OCI-LY3 (cell line): ENCODE measurements around the gene KIZ.

Experiments used
- H2AFZ ChIP-seq: fragments of 200-600, 300-600 bp; shearing (Covaris generic); 2 replicates; pipeline ENCODE4 v1.6.0; 2014; ENCODE audit warnings: antibody characterized with exemption, low read depth, low read length
- H3K27ac ChIP-seq: fragments of 200-600, 300-600 bp; sonication (generic); 2 replicates; pipeline ENCODE4 v1.5.1; 2014; ENCODE audit warnings: mild to moderate bottlenecking, low read length, moderate library complexity, mixed read lengths
- H3K27me3 ChIP-seq: fragments of 200-600, 300-600 bp; sonication (generic); 2 replicates; pipeline ENCODE4 v1.6.1; 2014; ENCODE audit warnings: low read depth, low read length, mixed read lengths
- H3K36me3 ChIP-seq: fragments of 200-600, 300-600 bp; sonication (generic); replicated peaks from 2 replicates; pipeline ENCODE3; 2014; ENCODE audit warnings: low read depth, low read length, mixed read lengths
- H3K4me1 ChIP-seq: fragments of 300-600, 200-600 bp; sonication (generic); 2 replicates; pipeline ENCODE4 v1.6.1; 2014; ENCODE audit warnings: low read length, mixed read lengths
- H3K4me2 ChIP-seq: fragments of 200-600, 300-600 bp; sonication (generic); 2 replicates; pipeline ENCODE4 v1.6.1; 2014; ENCODE audit warnings: low read length, mixed read lengths
- H3K4me3 ChIP-seq: fragments of 300-600, 200-600 bp; sonication (generic); 2 replicates; pipeline ENCODE4 v1.5.1; 2014; ENCODE audit warnings: antibody characterized with exemption, mild to moderate bottlenecking, low read length, moderate library complexity
- H3K79me2 ChIP-seq: fragments of 300-600, 200-600 bp; shearing (Covaris generic); 2 replicates; pipeline ENCODE4 v1.6.1; 2014; ENCODE audit warnings: mild to moderate bottlenecking, low read length, mixed read lengths
- H3K9ac ChIP-seq: fragments of 300-600, 200-600 bp; shearing (Covaris generic); 2 replicates; pipeline ENCODE4 v1.6.0; 2014; ENCODE audit warnings: mild to moderate bottlenecking, low read length, moderate library complexity
- H3K9me3 ChIP-seq: fragments of 200-600, 300-600 bp; shearing (Covaris generic); 2 replicates; pipeline ENCODE4 v1.6.1; 2014; ENCODE audit warnings: low read length, mixed read lengths; ENCODE audit not compliant: insufficient read depth
- H4K20me1 ChIP-seq: fragments of 200-600, 300-600 bp; sonication (generic); 2 replicates; pipeline ENCODE4 v1.6.1; 2016; ENCODE audit warnings: low read length, mixed read lengths; ENCODE audit not compliant: insufficient read depth
- EZH2phosphoT487 ChIP-seq: fragments of 200-600 bp; shearing (Covaris generic); IDR thresholded peaks from 2 replicates; pipeline ENCODE4 v1.6.1; 2018; ENCODE audit warnings: antibody characterized with exemption, mixed run types, low read depth
- TF ChIP-seq, protein P1 (sequence below): fragments of 200-600, 300-600 bp; sonication (generic); IDR thresholded peaks from 2 replicates; pipeline ENCODE4 v1.5.1; 2014; ENCODE audit warnings: antibody characterized with exemption, low read length, low read depth

Gene KIZ

DNA sequence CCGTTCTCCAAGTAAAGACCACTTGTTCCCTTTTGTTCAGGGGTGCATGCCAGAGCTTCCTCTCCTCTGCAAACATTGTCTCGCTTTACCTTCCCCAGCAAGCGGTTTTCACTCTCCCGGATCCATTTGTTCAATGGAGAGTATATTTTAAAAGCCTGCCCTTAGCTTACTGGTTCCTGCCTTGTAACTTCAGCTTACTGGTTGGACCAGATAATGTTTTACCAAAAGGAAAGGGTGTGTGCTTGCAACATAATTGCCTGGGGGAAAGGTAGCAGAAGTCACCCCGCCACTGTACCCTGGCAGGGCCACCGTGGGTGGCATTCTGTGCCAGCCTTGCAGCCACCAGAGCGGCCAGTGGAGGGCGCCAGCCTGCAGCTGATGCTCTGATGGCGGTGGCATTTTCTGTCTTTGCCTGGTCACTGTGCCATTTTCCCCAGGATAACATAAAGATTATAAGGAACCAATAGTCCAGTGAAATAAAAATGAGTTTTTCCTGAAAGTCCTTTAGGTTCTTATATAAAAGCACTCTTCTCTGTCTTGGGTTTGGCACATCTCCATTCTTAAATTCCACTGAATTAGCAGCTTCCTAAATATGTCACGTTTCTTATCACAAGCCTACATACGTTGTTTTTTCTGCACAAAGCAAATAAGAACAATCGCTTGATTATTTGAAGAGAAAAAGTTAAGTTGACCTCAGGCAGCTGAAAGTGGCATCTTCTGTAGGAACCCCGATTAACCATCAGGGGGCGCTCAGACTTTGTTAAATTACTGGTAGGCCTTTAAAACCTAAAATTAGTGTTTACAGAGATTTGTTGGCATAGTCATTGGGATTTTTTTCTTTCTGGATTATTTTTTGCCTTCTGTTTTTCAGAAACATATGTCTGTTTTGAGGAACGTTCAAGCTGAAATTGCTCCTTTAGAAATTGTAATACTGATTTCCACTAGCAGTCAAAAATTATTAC lies 109.9 kb downstream of the KIZ start:
- H3K4me2 ChIP-seq = peak overlapping the region; percentile 45
- H3K36me3 ChIP-seq = no peaks in the 10 kb centered on the region

DNA sequence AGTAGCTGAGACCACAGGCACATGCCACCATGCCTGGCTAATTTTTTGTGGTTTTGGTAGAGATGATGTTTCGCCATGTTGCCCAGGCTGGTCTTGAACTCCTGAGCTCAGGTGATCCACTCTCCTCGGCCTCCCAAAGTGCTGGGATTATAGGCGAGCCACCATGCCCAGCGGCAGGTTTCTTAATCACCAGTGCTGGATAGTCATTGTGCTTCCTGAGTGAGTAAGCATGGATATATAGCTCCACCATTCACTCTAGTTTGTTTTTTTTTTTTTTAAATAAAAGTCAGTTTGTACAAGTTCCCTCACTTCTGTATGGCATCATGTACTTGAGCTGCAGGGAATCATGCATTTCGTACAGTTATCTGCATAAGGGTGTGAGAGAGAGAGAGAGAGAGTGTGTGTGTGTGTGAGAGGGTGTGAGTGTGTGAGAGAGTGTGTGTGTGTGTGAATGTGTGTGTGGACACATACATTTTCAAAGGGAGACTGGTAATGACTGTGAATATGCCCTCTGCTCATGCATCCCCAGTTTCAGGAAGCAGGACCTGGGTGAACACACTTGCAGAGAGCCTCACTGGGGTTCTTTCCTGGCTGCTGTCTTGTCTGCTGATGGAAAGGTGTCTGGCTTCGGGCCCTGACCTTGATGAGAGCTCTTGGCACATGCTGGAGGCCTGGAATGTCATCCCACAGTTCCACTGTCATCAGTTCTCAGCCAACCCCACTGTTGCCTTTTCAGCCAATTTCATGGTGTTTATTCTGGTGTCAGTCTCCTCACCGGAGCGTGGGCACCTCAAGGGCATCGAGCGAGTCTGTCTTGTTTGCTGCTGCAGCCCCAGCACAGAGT lies 112.3 kb downstream of the KIZ start:
- Histone ChIP-seq H3K4me2 (no peak overlapping the region), H3K27me3 (no peaks in the 10 kb centered on the region), H4K20me1 (no peaks in the 10 kb centered on the region), H3K36me3 (no peaks in the 10 kb centered on the region), H2AFZ (no peak overlapping the region), H3K9ac (no peak overlapping the region), H3K79me2 (no peaks in the 10 kb centered on the region), H3K27ac (no peak overlapping the region), H3K4me3 (no peak overlapping the region), H3K9me3 (no peaks in the 10 kb centered on the region), H3K4me1 (peaks cover 3% of the 10 kb centered on the region; the same call in 1 of the 2 replicates)
- TF ChIP-seq EZH2phosphoT487 = no peak
- TF ChIP-seq, protein P1, sequence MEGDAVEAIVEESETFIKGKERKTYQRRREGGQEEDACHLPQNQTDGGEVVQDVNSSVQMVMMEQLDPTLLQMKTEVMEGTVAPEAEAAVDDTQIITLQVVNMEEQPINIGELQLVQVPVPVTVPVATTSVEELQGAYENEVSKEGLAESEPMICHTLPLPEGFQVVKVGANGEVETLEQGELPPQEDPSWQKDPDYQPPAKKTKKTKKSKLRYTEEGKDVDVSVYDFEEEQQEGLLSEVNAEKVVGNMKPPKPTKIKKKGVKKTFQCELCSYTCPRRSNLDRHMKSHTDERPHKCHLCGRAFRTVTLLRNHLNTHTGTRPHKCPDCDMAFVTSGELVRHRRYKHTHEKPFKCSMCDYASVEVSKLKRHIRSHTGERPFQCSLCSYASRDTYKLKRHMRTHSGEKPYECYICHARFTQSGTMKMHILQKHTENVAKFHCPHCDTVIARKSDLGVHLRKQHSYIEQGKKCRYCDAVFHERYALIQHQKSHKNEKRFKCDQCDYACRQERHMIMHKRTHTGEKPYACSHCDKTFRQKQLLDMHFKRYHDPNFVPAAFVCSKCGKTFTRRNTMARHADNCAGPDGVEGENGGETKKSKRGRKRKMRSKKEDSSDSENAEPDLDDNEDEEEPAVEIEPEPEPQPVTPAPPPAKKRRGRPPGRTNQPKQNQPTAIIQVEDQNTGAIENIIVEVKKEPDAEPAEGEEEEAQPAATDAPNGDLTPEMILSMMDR = no peak

More for the DNA sequence above, 109.9 kb downstream of the KIZ start:
- no peaks in the 10 kb centered on the region for H3K27me3 ChIP-seq
- no peak overlapping the region for H2AFZ ChIP-seq
- H4K20me1 ChIP-seq = no peaks in the 10 kb centered on the region
- H3K4me1 ChIP-seq = peaks cover 3% of the 10 kb centered on the region; the same call in 1 of the 2 replicates
- H3K9me3 ChIP-seq = no peaks in the 10 kb centered on the region
- H3K79me2 ChIP-seq = no peaks in the 10 kb centered on the region
- H3K9ac ChIP-seq = no peak overlapping the region
- no peak overlapping the region for H3K27ac ChIP-seq
- TF ChIP-seq EZH2phosphoT487 = no peak
- TF ChIP-seq, protein P1 = peak; percentile 89
- H3K4me3 ChIP-seq = peak overlapping the region; percentile 11; the same call in 1 of the 2 replicates

DNA sequence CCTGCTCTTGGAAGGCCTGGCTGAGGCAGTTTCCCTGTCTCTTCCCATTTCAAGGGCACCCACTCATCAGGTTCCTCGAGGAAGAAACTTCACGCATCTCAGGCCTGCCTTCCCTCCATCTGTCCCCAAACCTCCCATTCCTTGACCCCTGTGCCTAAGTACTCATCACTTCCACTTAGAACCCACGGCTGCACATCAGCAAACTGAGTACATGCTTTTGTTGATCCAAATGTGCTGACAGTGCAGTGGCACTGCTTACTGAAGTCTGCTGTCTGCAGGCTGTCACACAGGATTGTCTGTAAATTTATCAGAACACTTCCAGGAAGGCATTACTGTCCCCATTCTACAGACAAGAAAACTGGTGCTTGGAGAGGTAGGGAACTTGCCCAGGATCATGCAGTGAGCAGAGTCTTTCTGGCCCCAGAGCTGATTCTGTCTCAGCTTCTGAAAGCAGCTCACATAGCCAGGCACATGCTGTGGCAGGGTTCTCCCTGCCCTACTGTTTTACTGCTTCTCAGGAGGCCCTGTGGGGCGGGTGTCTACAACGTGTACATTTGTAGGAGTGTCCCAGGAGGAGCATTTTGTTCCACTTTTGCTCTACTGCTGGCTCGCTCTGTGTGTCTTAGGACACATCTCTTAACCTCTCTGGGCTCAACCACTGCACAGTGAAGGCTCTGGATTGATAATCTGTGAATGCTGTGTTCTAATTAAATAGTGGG lies 113.1 kb downstream of the KIZ start:
- Histone ChIP-seq H3K27ac (no peak overlapping the region), H3K4me2 (no peak overlapping the region), H3K79me2 (no peaks in the 10 kb centered on the region), H3K4me3 (no peak overlapping the region), H3K27me3 (no peaks in the 10 kb centered on the region), H3K36me3 (no peaks in the 10 kb centered on the region), H3K9me3 (no peaks in the 10 kb centered on the region), H3K4me1 (peaks cover 3% of the 10 kb centered on the region; the same call in 1 of the 2 replicates), H4K20me1 (no peaks in the 10 kb centered on the region), H2AFZ (no peak overlapping the region), H3K9ac (no peak overlapping the region)
- no peak for TF ChIP-seq EZH2phosphoT487
- TF ChIP-seq, protein P1 = no peak
